OCI-LY3 (cell line): Measurements from ENCODE around the gene KCNQ1.

Source experiments
- H2AFZ ChIP-seq: fragments of 200-600, 300-600 bp; shearing (Covaris generic); 2 replicates; pipeline ENCODE4 v1.6.0; 2014; ENCODE audit warnings: antibody characterized with exemption, low read depth, low read length
- H3K27ac ChIP-seq: fragments of 200-600, 300-600 bp; sonication (generic); 2 replicates; pipeline ENCODE4 v1.5.1; 2014; ENCODE audit warnings: mild to moderate bottlenecking, low read length, moderate library complexity, mixed read lengths
- H3K27me3 ChIP-seq: fragments of 200-600, 300-600 bp; sonication (generic); 2 replicates; pipeline ENCODE4 v1.6.1; 2014; ENCODE audit warnings: low read depth, low read length, mixed read lengths
- H3K36me3 ChIP-seq: fragments of 200-600, 300-600 bp; sonication (generic); replicated peaks from 2 replicates; pipeline ENCODE3; 2014; ENCODE audit warnings: low read depth, low read length, mixed read lengths
- H3K4me1 ChIP-seq: fragments of 300-600, 200-600 bp; sonication (generic); 2 replicates; pipeline ENCODE4 v1.6.1; 2014; ENCODE audit warnings: low read length, mixed read lengths
- H3K4me2 ChIP-seq: fragments of 200-600, 300-600 bp; sonication (generic); 2 replicates; pipeline ENCODE4 v1.6.1; 2014; ENCODE audit warnings: low read length, mixed read lengths
- H3K4me3 ChIP-seq: fragments of 300-600, 200-600 bp; sonication (generic); 2 replicates; pipeline ENCODE4 v1.5.1; 2014; ENCODE audit warnings: antibody characterized with exemption, mild to moderate bottlenecking, low read length, moderate library complexity
- H3K79me2 ChIP-seq: fragments of 300-600, 200-600 bp; shearing (Covaris generic); 2 replicates; pipeline ENCODE4 v1.6.1; 2014; ENCODE audit warnings: mild to moderate bottlenecking, low read length, mixed read lengths
- H3K9ac ChIP-seq: fragments of 300-600, 200-600 bp; shearing (Covaris generic); 2 replicates; pipeline ENCODE4 v1.6.0; 2014; ENCODE audit warnings: mild to moderate bottlenecking, low read length, moderate library complexity
- H3K9me3 ChIP-seq: fragments of 200-600, 300-600 bp; shearing (Covaris generic); 2 replicates; pipeline ENCODE4 v1.6.1; 2014; ENCODE audit warnings: low read length, mixed read lengths; ENCODE audit not compliant: insufficient read depth
- H4K20me1 ChIP-seq: fragments of 200-600, 300-600 bp; sonication (generic); 2 replicates; pipeline ENCODE4 v1.6.1; 2016; ENCODE audit warnings: low read length, mixed read lengths; ENCODE audit not compliant: insufficient read depth
- EZH2phosphoT487 ChIP-seq: fragments of 200-600 bp; shearing (Covaris generic); IDR thresholded peaks from 2 replicates; pipeline ENCODE4 v1.6.1; 2018; ENCODE audit warnings: antibody characterized with exemption, mixed run types, low read depth
- TF ChIP-seq, protein P1 (sequence below): fragments of 200-600, 300-600 bp; sonication (generic); IDR thresholded peaks from 2 replicates; pipeline ENCODE4 v1.5.1; 2014; ENCODE audit warnings: antibody characterized with exemption, low read length, low read depth

Gene KCNQ1

GRCh38 chr11:2542406-2542805 is 97.6 kb downstream of the KCNQ1 start:
- no peak for TF ChIP-seq EZH2phosphoT487
- TF ChIP-seq, protein P1, sequence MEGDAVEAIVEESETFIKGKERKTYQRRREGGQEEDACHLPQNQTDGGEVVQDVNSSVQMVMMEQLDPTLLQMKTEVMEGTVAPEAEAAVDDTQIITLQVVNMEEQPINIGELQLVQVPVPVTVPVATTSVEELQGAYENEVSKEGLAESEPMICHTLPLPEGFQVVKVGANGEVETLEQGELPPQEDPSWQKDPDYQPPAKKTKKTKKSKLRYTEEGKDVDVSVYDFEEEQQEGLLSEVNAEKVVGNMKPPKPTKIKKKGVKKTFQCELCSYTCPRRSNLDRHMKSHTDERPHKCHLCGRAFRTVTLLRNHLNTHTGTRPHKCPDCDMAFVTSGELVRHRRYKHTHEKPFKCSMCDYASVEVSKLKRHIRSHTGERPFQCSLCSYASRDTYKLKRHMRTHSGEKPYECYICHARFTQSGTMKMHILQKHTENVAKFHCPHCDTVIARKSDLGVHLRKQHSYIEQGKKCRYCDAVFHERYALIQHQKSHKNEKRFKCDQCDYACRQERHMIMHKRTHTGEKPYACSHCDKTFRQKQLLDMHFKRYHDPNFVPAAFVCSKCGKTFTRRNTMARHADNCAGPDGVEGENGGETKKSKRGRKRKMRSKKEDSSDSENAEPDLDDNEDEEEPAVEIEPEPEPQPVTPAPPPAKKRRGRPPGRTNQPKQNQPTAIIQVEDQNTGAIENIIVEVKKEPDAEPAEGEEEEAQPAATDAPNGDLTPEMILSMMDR, result no peak
- no peaks in the 10 kb centered on the region for H3K9me3 ChIP-seq
- no peak overlapping the region for H2AFZ ChIP-seq
- H3K36me3 ChIP-seq, result no peaks in the 10 kb centered on the region
- no peak overlapping the region for H3K9ac ChIP-seq
- no peaks in the 10 kb centered on the region for H3K79me2 ChIP-seq
- H3K27me3 ChIP-seq, result no peaks in the 10 kb centered on the region
- no peak overlapping the region for H3K27ac ChIP-seq
- no peak overlapping the region for H3K4me3 ChIP-seq
- no peak overlapping the region for H3K4me2 ChIP-seq
- no peaks in the 10 kb centered on the region for H4K20me1 ChIP-seq
- H3K4me1 ChIP-seq, result no peaks in the 10 kb centered on the region

DNA sequence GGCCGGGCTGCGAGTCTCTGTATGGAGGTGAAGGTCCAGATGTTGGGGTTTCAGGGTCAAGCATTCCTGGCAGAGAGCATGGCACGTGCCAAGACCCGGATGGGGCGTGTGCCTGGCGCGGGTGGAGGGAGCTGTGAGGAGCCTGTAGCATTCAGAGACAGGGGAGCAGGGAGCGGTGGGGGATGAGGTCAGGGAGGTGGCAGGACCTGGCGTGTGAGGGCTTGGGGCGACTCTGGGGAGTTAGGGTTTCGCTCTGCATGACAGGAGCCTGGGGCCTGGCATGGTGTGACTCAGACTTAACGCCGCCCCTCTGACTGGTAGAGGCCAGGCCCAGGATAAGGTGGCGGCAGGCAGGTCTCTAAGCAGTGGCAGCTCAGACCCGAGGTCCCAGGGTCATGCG is 103.0 kb downstream of the KCNQ1 start:
- Histone ChIP-seq H3K79me2 (no peaks in the 10 kb centered on the region), H3K4me1 (no peaks in the 10 kb centered on the region), H3K4me2 (no peak overlapping the region), H3K36me3 (no peaks in the 10 kb centered on the region), H3K27ac (no peak overlapping the region), H3K4me3 (no peak overlapping the region), H3K27me3 (no peaks in the 10 kb centered on the region; the same call in 1 of the 2 replicates), H3K9me3 (no peaks in the 10 kb centered on the region), H2AFZ (no peak overlapping the region), H3K9ac (no peak overlapping the region), H4K20me1 (no peaks in the 10 kb centered on the region)
- TF ChIP-seq, protein P1, result no peak
- TF ChIP-seq EZH2phosphoT487, result no peak

- Histone ChIP-seq H3K27ac (no peak overlapping the region), H3K4me2 (no peak overlapping the region), H3K79me2 (no peaks in the 10 kb centered on the region), H3K4me1 (no peaks in the 10 kb centered on the region), H3K9ac (no peak overlapping the region), H3K36me3 (no peaks in the 10 kb centered on the region), H2AFZ (no peak overlapping the region), H3K4me3 (no peak overlapping the region), H3K27me3 (no peaks in the 10 kb centered on the region; the same call in 1 of the 2 replicates), H4K20me1 (no peaks in the 10 kb centered on the region), H3K9me3 (no peaks in the 10 kb centered on the region)
- no peak for TF ChIP-seq EZH2phosphoT487
Measured at GRCh38 chr11:2548596-2548995, 103.8 kb downstream of the KCNQ1 start.

DNA sequence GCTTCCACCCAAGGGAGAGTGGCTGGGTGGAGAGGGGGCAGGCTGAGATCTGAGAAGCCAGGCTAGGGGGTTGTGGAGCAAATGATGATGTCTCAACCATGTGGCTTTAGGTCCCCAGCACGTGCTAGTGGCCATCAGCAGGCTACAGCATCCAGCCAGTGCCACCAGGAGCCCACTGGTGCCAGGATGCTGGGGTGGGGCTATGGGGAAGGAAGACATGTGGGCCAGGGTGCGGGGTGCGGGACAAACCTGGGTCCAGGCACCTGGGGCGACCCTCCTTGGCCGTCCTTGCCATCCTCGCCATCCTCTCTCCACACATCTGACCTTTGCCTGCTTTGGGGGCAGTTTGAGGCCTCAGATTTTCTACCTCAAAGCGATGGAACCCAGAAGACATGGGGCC is 104.3 kb downstream of the KCNQ1 start:
- no peaks in the 10 kb centered on the region for H3K36me3 ChIP-seq
- no peaks in the 10 kb centered on the region for H3K4me1 ChIP-seq
- no peak overlapping the region for H3K9ac ChIP-seq
- H4K20me1 ChIP-seq, result no peaks in the 10 kb centered on the region
- no peak overlapping the region for H3K4me2 ChIP-seq
- H3K27me3 ChIP-seq, result no peaks in the 10 kb centered on the region; the same call in 1 of the 2 replicates
- H3K9me3 ChIP-seq, result no peaks in the 10 kb centered on the region
- no peak overlapping the region for H3K4me3 ChIP-seq
- H3K79me2 ChIP-seq, result no peaks in the 10 kb centered on the region
- no peak for TF ChIP-seq EZH2phosphoT487
- TF ChIP-seq, protein P1, result no peak
- H2AFZ ChIP-seq, result no peak overlapping the region
- H3K27ac ChIP-seq, result no peak overlapping the region

DNA sequence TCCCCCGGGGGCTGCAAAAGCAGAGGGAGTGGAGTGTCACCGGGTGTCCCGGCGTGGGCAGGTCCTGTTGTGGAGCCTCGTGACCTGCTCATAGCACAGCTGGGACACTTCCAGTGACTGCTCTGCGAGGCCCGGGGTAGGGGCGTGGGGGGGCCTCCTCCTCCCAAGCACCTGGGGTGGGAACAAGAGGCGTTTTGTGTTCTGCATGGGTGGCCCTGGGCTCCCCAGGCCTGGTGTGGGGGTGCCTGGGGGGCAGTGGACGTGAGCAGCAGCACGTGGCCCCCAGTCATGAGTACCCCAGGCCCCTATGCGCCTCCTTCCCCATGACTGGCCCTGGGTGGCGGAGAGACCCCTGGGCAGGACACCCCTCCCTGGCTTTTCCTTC is 104.7 kb downstream of the KCNQ1 start:
- H3K79me2 ChIP-seq, result no peaks in the 10 kb centered on the region
- H3K9me3 ChIP-seq, result no peaks in the 10 kb centered on the region
- no peak overlapping the region for H2AFZ ChIP-seq
- no peaks in the 10 kb centered on the region; the same call in 1 of the 2 replicates for H3K27me3 ChIP-seq
- TF ChIP-seq EZH2phosphoT487, result no peak
- no peaks in the 10 kb centered on the region for H4K20me1 ChIP-seq
- no peak overlapping the region for H3K4me2 ChIP-seq
- no peak overlapping the region for H3K4me3 ChIP-seq
- H3K36me3 ChIP-seq, result no peaks in the 10 kb centered on the region
- H3K4me1 ChIP-seq, result no peaks in the 10 kb centered on the region
- H3K27ac ChIP-seq, result no peak overlapping the region
- H3K9ac ChIP-seq, result no peak overlapping the region
